Measurements from ENCODE around the gene TDO2.

Gene TDO2

DNA sequence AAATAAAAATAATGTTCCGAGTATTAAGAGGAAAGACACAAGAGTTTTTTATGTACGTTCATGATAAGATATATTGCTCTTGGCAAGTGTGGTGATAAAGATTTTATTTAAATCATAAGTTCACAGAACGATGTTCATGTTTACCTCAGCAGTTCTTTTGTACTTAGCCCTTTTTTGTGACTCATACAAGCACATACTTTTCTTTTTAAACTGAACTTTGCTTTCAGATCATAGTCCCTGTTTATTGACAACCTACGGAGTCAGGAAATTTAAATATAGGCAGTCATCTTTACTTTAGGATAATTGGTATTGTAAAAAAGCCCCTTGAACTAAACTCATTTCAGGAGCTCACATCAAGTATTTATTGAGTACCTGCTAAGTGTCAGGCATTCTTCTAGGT lies 51.4 kb downstream of the TDO2 start:
- no peak for DNase-seq
- in situ Hi-C loops (cut with HindIII; ENCODE audit: low pct_ligation_motif_present, low sequenced_read_pairs) = no loop called here
- TF ChIP-seq, protein P1, sequence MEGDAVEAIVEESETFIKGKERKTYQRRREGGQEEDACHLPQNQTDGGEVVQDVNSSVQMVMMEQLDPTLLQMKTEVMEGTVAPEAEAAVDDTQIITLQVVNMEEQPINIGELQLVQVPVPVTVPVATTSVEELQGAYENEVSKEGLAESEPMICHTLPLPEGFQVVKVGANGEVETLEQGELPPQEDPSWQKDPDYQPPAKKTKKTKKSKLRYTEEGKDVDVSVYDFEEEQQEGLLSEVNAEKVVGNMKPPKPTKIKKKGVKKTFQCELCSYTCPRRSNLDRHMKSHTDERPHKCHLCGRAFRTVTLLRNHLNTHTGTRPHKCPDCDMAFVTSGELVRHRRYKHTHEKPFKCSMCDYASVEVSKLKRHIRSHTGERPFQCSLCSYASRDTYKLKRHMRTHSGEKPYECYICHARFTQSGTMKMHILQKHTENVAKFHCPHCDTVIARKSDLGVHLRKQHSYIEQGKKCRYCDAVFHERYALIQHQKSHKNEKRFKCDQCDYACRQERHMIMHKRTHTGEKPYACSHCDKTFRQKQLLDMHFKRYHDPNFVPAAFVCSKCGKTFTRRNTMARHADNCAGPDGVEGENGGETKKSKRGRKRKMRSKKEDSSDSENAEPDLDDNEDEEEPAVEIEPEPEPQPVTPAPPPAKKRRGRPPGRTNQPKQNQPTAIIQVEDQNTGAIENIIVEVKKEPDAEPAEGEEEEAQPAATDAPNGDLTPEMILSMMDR (IDR thresholded peaks at IDR 0.05; ENCODE audit: low read depth, low read length, missing control alignments) = no peak
- Histone ChIP-seq H3K36me3 (replicated peaks) (no peaks in the 10 kb centered on the region), H3K4me3 (ENCODE audit: low read depth, low read length) (no peak overlapping the region), H3K27me3 (replicated peaks) (no peaks in the 10 kb centered on the region), H3K27ac (no peak overlapping the region)

DNA sequence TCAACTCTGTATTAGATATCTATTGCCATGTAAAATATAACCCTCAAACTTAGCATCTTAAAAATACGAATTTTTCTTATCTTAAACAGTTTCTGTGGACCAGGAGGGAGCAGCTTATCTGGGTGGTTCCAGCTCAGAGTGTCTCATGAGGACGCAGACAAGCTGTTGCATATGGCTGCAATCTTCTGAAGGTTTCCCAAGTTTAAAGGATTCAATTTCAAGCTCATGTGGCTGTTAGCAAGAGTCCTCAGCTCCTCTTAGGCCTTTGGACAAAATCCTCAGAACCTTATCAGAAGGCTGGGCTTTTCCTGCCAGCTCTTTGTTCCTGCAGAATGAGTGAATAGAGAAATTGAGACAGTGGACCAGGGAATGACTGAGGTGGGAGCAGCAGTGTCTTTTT lies 53.0 kb downstream of the TDO2 start:
- no peak overlapping the region for H3K27ac ChIP-seq
- no peaks in the 10 kb centered on the region for H3K36me3 ChIP-seq (replicated peaks)
- DNase-seq = no peak
- in situ Hi-C loops (cut with HindIII; ENCODE audit: low pct_ligation_motif_present, low sequenced_read_pairs) = no loop called here
- no peak overlapping the region for H3K4me3 ChIP-seq (ENCODE audit: low read depth, low read length)
- TF ChIP-seq, protein P1 (IDR thresholded peaks at IDR 0.05; ENCODE audit: low read depth, low read length, missing control alignments) = no peak
- H3K27me3 ChIP-seq (replicated peaks) = no peaks in the 10 kb centered on the region

DNA sequence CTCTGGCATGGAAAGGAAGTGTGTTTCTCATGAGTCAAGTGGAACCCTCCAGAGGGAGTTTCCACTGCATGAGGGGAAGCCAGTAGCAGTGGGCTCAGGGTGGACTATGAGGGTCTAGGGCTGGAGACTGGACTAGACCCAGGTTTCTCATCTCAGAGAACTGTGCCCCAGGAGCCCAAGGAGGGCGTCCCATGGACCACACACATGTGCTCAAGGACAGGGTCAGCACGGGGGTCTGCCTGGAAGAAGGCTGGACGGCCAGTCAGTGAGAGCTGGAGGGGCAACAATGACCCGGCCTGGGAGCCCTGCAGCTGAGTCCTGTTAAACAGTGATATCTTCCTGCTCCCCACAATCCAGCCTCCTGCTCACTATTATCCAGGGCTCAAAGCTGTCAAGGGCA lies 55.9 kb downstream of the TDO2 start:
- no peaks in the 10 kb centered on the region for H3K36me3 ChIP-seq (replicated peaks)
- H3K27me3 ChIP-seq (replicated peaks) = no peaks in the 10 kb centered on the region
- no peak overlapping the region for H3K4me3 ChIP-seq (ENCODE audit: low read depth, low read length)
- no peak for DNase-seq
- no peak overlapping the region for H3K27ac ChIP-seq
- TF ChIP-seq, protein P1 (IDR thresholded peaks at IDR 0.05; ENCODE audit: low read depth, low read length, missing control alignments) = no peak
- in situ Hi-C loops (cut with HindIII; ENCODE audit: low pct_ligation_motif_present, low sequenced_read_pairs) = no loop called here

DNA sequence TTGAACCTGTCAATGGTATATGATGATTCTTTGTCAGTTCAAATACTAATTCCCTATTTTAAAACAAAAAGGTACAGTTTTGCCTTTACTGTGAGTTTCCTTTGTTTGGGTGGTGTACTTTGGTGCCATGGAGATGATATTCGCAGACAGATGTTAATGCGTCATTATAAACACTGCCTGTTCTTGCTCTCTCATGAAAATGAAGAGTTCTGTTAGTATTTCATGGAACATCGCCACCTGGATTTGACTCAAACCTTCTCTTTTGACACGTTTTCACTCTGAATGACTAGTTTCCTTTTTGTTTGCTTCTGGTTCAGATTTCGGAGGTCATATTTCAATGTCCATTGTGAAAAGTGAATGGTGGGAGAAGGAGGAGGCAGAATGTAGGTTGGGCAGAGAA lies 57.0 kb downstream of the TDO2 start:
- no peaks in the 10 kb centered on the region for H3K27me3 ChIP-seq (replicated peaks)
- no peak for DNase-seq
- in situ Hi-C loops (cut with HindIII; ENCODE audit: low pct_ligation_motif_present, low sequenced_read_pairs) = no loop called here
- TF ChIP-seq, protein P1 (IDR thresholded peaks at IDR 0.05; ENCODE audit: low read depth, low read length, missing control alignments) = no peak
- H3K4me3 ChIP-seq (ENCODE audit: low read depth, low read length) = no peak overlapping the region
- H3K27ac ChIP-seq = no peak overlapping the region
- no peaks in the 10 kb centered on the region for H3K36me3 ChIP-seq (replicated peaks)

DNA sequence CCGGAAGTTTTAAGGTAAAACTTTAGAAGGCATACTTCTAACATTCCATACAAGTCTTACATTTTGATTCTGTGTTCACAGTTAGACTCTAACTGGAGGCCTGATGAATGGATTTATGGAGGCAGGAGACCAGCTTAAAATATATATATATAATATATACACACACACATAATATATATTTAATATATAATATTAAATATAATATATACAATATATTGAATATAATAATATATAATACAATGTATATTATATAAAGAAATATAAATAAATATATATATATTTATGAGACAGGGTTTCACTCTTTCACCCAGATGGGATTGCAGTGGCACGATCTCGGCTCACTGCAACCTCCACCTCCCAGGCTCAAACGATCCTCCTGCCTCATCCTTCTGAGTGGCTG lies 58.1 kb downstream of the TDO2 start:
- TF ChIP-seq, protein P1 (IDR thresholded peaks at IDR 0.05; ENCODE audit: low read depth, low read length, missing control alignments) = no peak

DNA sequence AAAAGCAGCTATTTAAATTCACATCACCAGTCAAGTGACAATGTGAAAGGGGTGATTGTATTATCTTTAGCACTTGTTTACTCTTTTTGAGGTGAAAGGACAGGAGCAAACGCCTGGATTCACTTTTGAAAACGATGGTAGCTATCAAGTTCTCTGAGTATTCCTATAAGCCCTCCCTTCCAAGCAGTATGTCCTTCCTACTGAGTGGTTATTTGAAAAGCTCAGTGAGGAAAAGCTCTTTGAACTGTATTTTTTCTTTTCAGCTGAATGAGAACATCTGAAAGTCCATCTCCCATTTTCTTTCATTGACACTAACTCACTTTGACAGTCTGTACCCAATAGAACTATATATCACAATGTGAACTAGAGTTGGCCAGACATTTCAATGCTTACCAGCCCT lies 59.3 kb downstream of the TDO2 start:
- in situ Hi-C loops (cut with HindIII; ENCODE audit: low pct_ligation_motif_present, low sequenced_read_pairs) = no loop called here

More for the DNA sequence above, 58.1 kb downstream of the TDO2 start:
- H3K36me3 ChIP-seq (replicated peaks) = no peaks in the 10 kb centered on the region
- no peaks in the 10 kb centered on the region for H3K27me3 ChIP-seq (replicated peaks)
- no peak overlapping the region for H3K4me3 ChIP-seq (ENCODE audit: low read depth, low read length)
- no peak overlapping the region for H3K27ac ChIP-seq
- in situ Hi-C loops (cut with HindIII; ENCODE audit: low pct_ligation_motif_present, low sequenced_read_pairs) = no loop called here
- no peak for DNase-seq

More for the DNA sequence above, 59.3 kb downstream of the TDO2 start:
- DNase-seq = no peak
- TF ChIP-seq, protein P1 (IDR thresholded peaks at IDR 0.05; ENCODE audit: low read depth, low read length, missing control alignments) = no peak
- Histone ChIP-seq H3K27ac (no peak overlapping the region), H3K36me3 (replicated peaks) (no peaks in the 10 kb centered on the region), H3K27me3 (replicated peaks) (no peaks in the 10 kb centered on the region), H3K4me3 (ENCODE audit: low read depth, low read length) (no peak overlapping the region)
